ENCODE results near the gene TMEM132E.

DNA sequence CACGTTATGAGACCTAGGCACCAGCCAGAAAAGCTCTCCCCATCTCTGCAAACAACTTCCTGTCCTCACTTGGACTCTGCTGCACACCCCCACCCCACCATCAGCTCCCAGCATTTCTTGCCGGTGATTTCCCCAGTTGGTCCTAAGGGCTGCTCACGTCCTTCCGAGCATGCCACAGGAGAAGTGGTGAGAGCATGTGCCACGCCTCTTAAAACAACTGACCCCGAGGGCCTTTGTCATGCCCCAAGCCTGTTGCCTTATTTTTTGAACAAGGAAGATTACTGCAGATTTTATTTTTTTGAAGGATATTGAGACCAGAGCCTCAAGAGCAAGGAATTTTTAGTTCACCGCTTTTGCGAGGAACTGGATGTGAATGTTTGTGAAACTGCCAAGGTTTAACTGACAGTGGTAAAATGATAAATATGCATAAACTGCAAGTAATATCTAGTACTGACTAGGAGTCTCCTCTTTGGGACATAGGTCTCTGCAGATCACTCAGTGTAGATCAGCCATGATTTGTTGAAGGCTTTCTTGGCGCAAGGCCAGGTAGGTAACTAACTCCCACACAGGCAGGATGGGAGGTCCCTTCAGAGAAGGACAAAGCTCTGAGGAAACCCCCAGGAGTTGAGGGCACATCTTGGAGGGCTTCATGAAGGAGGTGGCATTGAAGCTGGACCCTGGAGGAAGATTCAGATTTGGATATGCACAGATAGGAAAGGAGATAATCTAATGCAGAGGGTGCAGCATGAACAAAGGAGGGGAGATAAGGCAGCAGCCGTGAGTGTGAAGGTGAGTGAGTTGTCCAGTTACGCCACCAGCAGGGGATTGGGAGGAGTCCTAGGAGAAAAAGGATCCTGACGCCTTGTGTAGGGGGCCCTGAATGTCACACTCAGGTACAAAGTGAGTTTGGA is 44.7 kb downstream of the TMEM132E start:
- TF ChIP-seq POLR2A (IDR thresholded peaks at IDR 0.05; ENCODE audit: low read length) = no peak
- TF ChIP-seq GATA1 (IDR thresholded peaks at IDR 0.05; ENCODE audit: low read depth, low read length) = no peak
